Subcutaneous abdominal adipose tissue (tissue), 5 donors: Measurements from ENCODE around the gene RAP1GAP2.
A peak's percentile ranks its signal among the peaks of the same experiment; 100 is the strongest.

Source experiments
- H3K27ac ChIP-seq: one replicate; pipeline ENCODE4 v1.7.0; 2013; ENCODE audit warnings: low read depth, mild to moderate bottlenecking, inconsistent platforms, low read length, moderate library complexity
- H3K27me3 ChIP-seq, 5 donors: one replicate each; pipeline ENCODE4 v1.7.0; 2013; ENCODE audit warnings: low read length in 5 of 5, inconsistent platforms in 1 of 5; ENCODE audit not compliant: control insufficient read depth in 5 of 5, insufficient read depth in 4 of 5
- H3K36me3 ChIP-seq, 5 donors: one replicate each; pipeline ENCODE4 v1.7.0; 2013; ENCODE audit warnings: low read length in 5 of 5; ENCODE audit not compliant: control insufficient read depth in 5 of 5, insufficient read depth in 5 of 5
- H3K4me1 ChIP-seq, 5 donors: one replicate each; pipeline ENCODE4 v1.7.0; 2013; ENCODE audit warnings: low read length in 5 of 5, mild to moderate bottlenecking in 3 of 5, moderate library complexity in 1 of 5; ENCODE audit not compliant: control insufficient read depth in 5 of 5, insufficient read depth in 5 of 5
- H3K4me3 ChIP-seq, 5 donors: one replicate each; pipeline ENCODE4 v1.7.0; 2013; ENCODE audit warnings: low read length in 5 of 5, low read depth in 1 of 5
- H3K9ac ChIP-seq, 5 donors: one replicate each; pipeline ENCODE4 v1.7.0; 2013; ENCODE audit warnings: low read length in 5 of 5, mild to moderate bottlenecking in 4 of 5, moderate library complexity in 3 of 5
- H3K9me3 ChIP-seq, 5 donors: one replicate each; pipeline ENCODE4 v1.7.0; 2013; ENCODE audit warnings: low read length in 5 of 5; ENCODE audit not compliant: control insufficient read depth in 5 of 5
- donor health status: healthy.
- donor health status: healthy.
- donor health status: healthy.
- donor health status: healthy.
- donor health status: healthy.

Gene RAP1GAP2

GRCh38 chr17:2965621-2966595 lies 169.7 kb downstream of the RAP1GAP2 start:
- H3K9me3 ChIP-seq = no peaks in the 10 kb centered on the region
- H3K27ac ChIP-seq = no peak overlapping the region
- no peak overlapping the region for H3K4me3 ChIP-seq
- no peaks in the 10 kb centered on the region for H3K4me1 ChIP-seq
- H3K27me3 ChIP-seq = peaks cover 0 to 12% (median 6%) of the 10 kb centered on the region in 5 donors
- no peaks in the 10 kb centered on the region for H3K36me3 ChIP-seq
- H3K9ac ChIP-seq = no peak overlapping the region

DNA sequence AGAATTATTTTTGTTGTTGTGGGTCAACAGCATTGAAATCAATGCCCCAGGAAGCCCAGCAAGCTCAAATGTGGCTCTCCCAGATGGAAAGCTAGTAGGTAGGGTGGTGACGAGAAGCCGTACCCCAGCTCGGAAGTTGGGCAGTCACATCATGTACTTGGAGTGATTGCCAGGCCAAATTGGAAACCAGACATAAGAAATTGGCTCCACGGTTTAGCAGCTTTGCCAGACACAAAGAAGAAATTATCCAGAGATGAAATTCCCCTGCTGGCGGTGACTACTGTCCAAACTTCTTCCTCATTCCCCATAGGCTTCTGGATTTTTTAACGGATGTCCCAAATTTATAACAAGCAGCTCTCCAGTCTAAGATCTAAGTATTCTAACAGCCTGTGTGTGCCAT lies 171.3 kb downstream of the RAP1GAP2 start:
- Histone ChIP-seq H3K36me3 (no peaks in the 10 kb centered on the region), H3K4me1 (no peaks in the 10 kb centered on the region), H3K4me3 (no peak overlapping the region), H3K27ac (no peak overlapping the region), H3K9ac (no peak overlapping the region), H3K27me3 (peaks cover 0 to 9% (median 6%) of the 10 kb centered on the region in 5 donors), H3K9me3 (no peaks in the 10 kb centered on the region)

DNA sequence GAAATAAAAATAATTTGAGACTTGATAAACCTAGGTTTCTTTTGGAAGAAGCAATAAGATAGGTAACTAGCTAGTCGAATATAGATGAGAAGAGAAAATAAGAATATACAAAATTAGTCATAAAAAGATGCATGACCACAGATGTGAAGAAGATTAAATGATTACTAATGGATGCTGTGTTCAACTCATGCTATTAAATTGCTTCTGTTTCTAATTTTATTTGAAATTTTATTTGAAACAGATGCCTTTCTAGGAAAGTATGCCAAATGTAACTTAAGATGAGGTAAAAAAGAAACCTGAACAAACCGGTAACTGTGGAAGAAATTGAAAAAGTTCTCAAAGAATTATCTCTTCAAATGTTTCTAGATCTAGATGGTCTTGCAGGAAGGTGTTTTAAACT lies 175.6 kb downstream of the RAP1GAP2 start:
- Histone ChIP-seq H3K9ac (no peak overlapping the region), H3K27me3 (no peaks in the 10 kb centered on the region), H3K36me3 (no peaks in the 10 kb centered on the region), H3K9me3 (peaks cover 0 to 3% (median 0%) of the 10 kb centered on the region in 5 donors), H3K4me3 (no peak overlapping the region), H3K27ac (no peak overlapping the region), H3K4me1 (no peaks in the 10 kb centered on the region)

DNA sequence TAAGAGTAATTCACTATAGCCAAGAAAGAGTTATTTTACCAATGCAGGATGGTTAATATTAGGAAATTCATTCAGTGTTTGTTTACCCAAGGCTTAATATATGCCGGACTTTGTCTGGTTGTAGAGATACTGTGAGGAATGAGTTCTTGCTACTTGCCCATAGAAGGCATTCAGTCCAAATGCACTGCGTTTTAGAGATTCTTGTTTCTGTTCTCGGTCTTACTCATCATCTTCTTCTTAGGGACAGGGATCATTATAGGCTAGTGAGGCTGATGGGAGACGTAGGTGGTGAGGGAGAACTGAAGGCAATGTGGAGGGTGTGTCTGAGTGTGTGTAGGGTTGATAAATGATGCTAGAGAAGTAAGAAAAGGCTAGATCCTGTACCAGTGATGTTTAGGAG lies 176.5 kb downstream of the RAP1GAP2 start:
- Histone ChIP-seq H3K36me3 (no peaks in the 10 kb centered on the region), H3K4me3 (no peak overlapping the region), H3K9me3 (peaks cover 0 to 3% (median 0%) of the 10 kb centered on the region in 5 donors), H3K27ac (no peak overlapping the region), H3K4me1 (no peaks in the 10 kb centered on the region), H3K27me3 (no peaks in the 10 kb centered on the region), H3K9ac (no peak overlapping the region)

DNA sequence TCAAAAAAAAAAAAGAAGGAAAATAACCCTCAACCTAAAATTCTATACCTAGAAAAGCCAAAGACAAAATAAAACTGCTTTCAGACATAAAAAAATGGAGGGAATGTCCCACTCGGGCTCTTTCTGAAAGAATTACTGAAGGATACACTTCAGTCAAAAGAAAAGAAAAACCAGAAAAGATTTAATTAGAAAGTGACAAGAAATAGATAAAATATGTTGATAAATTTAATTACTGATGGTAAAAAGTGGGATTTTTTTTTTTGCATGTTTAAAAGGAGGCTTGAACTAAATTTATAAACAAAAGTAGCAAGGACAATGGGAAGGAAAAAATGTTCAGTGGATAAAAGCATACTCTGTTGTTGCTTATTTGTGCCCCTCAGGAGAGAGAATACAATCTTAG lies 178.1 kb downstream of the RAP1GAP2 start:
- Histone ChIP-seq H3K27me3 (no peaks in the 10 kb centered on the region), H3K36me3 (no peaks in the 10 kb centered on the region), H3K4me3 (no peak overlapping the region), H3K9me3 (peaks cover 0 to 3% (median 0%) of the 10 kb centered on the region in 5 donors), H3K27ac (no peak overlapping the region), H3K9ac (no peak overlapping the region), H3K4me1 (no peaks in the 10 kb centered on the region)

DNA sequence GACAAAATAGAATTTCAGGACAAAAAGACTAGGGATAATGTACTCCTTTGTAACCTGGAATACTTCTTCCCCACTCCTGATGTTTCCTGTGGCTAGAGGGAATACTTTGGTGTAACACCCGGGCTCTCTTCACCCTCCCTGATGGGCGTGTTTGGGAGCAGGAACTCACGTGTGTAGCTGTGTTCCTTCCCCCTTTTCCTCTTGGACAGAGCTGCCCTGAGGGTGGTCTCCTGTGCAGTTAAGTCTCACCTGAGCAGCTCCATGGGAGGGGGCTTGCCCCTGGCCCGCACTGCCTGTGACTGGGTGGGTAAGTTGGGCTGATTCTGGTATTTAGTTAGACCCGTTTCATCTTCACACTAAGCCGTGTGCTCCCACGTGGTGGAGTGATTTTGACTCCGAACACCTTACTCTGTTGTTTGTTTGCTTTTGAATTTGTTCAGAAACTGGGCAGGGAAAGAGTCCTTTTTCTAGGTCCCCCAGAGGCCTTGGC lies 179.3 kb downstream of the RAP1GAP2 start:
- Histone ChIP-seq H3K27me3 (no peaks in the 10 kb centered on the region), H3K4me3 (peak overlapping the region in 4 of 5 donors; percentile 45 to 63 (median 56)), H3K9ac (no peak overlapping the region), H3K36me3 (no peaks in the 10 kb centered on the region), H3K27ac (no peak overlapping the region), H3K4me1 (no peaks in the 10 kb centered on the region), H3K9me3 (peaks cover 0 to 3% (median 0%) of the 10 kb centered on the region in 5 donors)

DNA sequence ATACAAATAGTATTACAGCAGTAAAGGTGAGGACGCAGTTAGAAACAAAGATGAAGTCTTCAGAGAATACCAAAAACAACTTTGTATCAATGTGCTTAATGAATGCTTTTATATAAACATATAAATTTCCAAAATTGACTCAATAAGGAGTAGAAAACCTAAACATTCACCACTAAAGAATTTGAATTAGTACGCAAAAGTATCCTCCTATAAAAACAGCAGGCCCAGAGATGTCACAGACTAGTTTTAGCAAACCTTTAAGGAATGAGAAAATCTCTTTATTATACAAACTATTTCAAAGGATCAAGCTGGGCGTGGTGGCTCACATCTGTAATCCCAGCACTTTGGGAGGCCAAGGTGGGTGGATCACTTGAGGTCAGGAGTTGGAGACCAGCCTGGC lies 180.9 kb downstream of the RAP1GAP2 start:
- Histone ChIP-seq H3K36me3 (peaks cover 0 to 12% (median 5%) of the 10 kb centered on the region in 5 donors), H3K27me3 (no peaks in the 10 kb centered on the region), H3K9ac (no peak overlapping the region), H3K4me3 (no peak overlapping the region), H3K9me3 (peaks cover 0 to 3% (median 0%) of the 10 kb centered on the region in 5 donors), H3K4me1 (no peaks in the 10 kb centered on the region), H3K27ac (no peak overlapping the region)

GRCh38 chr17:2978116-2978515 lies 181.9 kb downstream of the RAP1GAP2 start:
- Histone ChIP-seq H3K9me3 (peaks cover 0 to 3% (median 0%) of the 10 kb centered on the region in 5 donors), H3K27ac (no peak overlapping the region)

GRCh38 chr17:2978991-2979390 lies 182.8 kb downstream of the RAP1GAP2 start:
- H3K4me3 ChIP-seq = no peak overlapping the region
- no peaks in the 10 kb centered on the region for H3K27me3 ChIP-seq
- H3K9me3 ChIP-seq = peaks cover 0 to 3% (median 0%) of the 10 kb centered on the region in 5 donors

More at GRCh38 chr17:2978116-2978515, 181.9 kb downstream of the RAP1GAP2 start:
- Histone ChIP-seq H3K4me3 (no peak overlapping the region), H3K4me1 (peaks cover 0 to 10% (median 4%) of the 10 kb centered on the region in 5 donors), H3K9ac (no peak overlapping the region), H3K27me3 (no peaks in the 10 kb centered on the region), H3K36me3 (peaks cover 0 to 18% (median 5%) of the 10 kb centered on the region in 5 donors)

More at GRCh38 chr17:2978991-2979390, 182.8 kb downstream of the RAP1GAP2 start:
- Histone ChIP-seq H3K4me1 (peaks cover 0 to 13% (median 4%) of the 10 kb centered on the region in 5 donors), H3K9ac (no peak overlapping the region), H3K27ac (no peak overlapping the region), H3K36me3 (peaks cover 0 to 18% (median 5%) of the 10 kb centered on the region in 5 donors)
